Activated T-helper 9 cell treated with anti-CD3 and anti-CD28 coated beads, Interleukin-2, amount 50 U/mL, for 16 hours (primary cell): ENCODE measurements around the gene MS4A18.
"Not testable (repeated sequence)": the region's sequence is repeated elsewhere in the genome, so short reads cannot be mapped to it uniquely, and the experiment has no call there.

Experiments
- DNase-seq: peaks from one replicate; pipeline ENCODE4 v3.0.0-alpha.2; 2020; ENCODE audit warnings: low read depth

Gene MS4A18

DNA sequence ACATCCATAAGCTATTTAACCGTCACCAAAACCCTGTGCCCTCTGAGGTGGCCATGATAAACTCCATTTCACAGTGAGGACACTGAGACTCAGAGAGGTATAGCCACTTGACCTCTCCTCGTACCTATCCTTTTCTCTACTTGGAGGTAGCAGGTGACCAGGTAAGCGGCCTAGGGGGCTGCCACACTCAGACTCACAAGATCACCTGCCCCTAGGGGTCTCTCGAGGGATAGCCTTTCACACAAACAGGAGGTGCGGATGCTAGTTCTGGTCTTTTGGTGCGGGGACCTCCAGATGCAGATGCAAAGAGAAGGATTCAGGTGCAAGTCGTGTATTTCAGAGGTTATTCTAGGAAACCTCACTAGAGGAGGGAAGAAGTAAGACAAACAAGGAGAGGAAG, 14.6 kb downstream of the MS4A18 start:
- no peak for DNase-seq

DNA sequence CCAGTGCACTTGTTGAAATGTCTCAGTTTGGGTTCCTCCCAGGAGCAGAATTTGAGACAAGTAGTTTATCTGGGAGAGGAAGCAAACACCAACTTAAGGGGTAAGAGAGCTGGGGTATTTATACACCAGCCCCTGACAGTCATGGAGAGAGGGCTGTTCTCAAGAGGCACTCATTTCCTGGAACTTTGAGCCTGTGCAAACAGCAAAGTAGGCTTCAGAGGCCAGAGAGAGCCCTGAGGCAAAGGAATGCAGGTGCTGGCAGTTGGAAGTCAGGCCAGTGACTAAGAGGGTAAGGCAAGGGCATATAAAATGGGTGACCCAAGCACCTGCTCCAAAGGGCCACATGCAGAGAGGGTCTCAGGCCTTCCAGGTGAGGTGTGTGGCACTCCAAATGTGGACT, 16.1 kb downstream of the MS4A18 start:
- no peak for DNase-seq

DNA sequence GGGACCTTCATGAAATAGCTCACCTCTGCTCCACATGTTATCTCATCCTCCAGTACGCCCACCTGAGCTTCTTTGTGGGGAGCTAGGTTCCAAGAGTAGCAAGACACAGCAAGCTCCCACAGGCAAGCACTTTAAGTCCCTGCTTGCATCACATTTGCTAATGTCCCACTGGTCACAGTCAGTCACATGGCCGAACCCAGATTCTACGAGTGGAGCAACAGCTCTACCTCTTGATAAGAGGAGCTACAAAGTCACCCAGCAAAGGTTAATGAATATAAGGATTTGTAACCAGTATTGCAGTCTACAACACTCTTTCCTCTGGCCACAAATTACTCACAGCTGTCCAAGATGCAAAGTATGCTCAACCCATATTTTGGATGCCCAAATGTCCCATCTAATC, 16.9 kb downstream of the MS4A18 start:
- no peak for DNase-seq

DNA sequence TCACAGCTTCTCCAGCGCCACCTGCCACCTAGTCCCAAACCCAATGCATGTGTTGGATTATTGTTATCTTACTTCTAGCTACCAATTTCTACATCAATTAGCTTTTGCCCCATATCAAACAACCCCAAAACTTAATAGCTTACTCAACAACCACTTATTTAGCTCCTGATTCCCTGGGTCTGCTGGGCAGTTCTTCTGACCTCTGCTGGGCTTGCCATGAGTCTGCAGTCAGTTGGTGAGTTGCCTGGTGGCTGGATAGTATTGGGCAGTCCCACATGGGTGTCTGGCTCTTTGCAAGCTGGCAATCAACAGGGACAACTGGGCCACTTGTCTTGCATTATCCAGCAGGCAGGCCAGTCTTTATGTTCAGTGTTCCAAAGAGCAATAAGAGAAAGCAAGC, 18.5 kb downstream of the MS4A18 start:
- DNase-seq, result no peak

DNA sequence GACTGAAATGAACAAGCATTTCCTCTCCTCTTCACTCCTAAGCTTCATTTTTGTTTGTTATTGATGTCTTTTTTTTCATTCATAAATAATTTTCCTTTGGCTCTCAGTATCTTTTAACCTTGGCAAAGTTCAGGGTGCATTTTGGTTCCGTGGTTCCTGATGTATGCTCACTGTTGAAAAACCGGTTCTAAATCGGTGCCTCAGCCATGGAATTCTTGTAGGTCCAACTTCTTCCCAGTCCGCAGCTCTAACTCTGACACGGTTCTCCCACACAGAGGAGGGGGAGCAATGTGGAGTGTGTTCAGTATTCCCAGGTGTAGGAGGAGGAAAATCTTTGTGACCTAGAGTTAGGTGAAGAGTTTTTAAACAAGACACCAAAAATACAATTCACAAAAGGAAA, 19.6 kb downstream of the MS4A18 start:
- DNase-seq, result no peak

DNA sequence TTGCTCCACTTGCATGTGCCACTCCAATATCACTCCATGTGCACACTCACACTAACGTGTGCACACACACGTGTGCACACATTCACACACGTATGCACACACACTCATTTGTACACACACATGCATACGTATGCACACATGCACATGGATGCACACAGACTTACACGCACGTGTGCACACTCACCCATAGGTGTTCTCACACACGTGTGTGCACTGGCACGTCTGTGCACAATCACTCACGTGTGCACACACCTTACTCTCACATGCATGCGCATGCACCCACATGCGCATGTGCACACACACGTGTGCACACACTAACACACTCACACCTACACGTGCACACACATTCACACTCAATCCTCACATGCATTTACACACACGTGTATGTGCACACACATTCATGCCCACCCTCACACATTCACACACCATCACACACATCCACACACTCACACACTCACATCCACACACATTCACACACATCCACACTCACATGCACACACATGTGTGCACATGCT, 22.9 kb downstream of the MS4A18 start:
- no peak for DNase-seq

DNA sequence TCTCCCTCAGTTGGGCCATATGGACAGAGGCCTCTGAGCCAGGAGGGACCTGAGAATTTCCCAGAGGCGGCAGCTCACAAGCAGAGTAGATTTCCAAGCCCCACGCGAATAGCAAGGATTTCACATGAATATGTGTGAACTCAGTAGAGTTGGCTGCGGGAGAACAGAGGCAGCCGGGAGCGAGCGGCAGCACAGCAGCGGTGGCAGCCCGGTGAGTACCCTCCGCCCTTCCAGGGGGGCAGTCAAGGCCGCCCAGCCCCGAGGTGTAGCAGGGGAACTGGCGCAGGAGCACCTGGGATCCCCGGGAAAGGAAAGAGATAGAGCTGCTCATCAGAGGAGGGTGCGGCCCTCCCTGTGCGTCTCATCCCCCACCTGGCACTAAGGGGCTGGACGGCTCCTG, 23.7 kb downstream of the MS4A18 start:
- no peak for DNase-seq

DNA sequence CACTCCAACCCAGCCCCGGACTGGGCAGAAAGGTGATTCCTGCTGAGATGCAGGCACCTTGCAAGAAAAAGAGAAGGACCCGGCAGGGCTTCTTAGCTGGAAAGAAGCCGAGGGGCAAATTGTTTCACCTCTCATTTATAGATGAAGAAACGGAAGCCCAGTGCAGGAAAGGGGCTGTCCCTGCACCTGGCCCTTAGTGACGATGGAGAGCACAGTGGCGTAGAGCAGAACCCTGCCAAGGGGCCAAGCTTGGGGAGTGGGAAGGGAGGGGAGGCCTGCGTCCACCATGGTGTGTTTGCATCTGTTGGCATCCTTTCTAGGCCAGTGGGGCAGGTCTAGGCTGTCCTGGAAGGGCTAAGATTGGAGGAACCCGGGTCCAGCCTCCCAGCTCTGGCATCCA, 24.3 kb downstream of the MS4A18 start:
- no peak for DNase-seq

DNA sequence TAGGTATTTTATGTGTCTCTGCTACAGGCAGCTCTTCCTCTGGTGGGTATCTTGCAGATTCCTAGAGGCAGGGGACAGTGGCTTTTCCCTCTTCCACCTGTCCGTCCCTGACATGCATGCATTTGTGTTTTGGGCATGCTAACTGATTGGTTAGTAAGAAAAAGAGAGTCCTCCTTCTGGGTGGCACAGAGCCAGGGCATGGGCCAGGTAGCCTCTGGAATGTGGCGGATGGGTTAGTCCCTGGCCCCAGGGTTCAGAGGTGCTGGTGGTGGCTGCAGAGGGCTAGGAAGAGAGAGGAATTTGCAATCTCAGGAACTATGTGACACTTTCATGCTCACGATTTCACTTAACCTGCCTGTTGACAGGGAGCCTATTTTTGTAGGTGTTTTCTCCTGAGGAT, 26.4 kb downstream of the MS4A18 start:
- DNase-seq, result no peak

DNA sequence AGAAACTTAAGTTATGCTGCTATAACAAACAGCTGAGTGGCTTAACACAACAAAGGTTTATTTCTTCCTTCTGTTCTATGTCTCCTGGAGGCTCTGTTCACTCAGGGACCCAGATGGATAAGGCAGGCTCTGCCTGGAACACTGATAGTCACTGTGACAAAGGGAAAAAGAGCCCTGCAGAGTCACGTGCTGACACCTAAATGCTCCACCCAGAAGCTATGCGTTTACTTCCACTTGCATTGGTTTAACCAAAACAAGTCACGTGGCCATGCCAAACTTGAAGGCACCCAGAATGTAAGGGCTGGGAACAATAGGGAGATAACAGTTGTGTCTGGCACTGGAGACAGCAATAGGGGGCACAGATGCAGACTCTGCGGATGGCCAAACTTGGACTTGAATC, 28.8 kb downstream of the MS4A18 start:
- DNase-seq, result no peak

DNA sequence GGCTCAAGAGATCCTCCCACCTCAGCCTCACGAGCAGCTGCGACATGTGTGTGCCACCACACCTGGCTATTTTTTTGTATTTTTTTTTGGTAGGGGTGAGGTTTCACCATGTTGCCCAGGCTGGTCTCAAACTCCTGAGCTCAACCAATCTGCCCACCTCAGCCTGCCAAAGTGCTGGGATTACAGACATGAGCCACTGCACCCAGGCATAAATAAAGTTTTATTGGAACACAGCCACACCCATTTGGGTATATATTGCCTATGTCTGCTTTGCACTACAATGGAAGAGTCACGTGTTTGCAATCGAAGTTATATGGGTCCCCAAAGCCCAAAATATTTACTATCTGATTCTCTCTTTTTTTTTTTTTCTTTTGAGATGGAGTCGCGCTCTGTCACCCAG, 30.4 kb downstream of the MS4A18 start:
- no peak for DNase-seq

DNA sequence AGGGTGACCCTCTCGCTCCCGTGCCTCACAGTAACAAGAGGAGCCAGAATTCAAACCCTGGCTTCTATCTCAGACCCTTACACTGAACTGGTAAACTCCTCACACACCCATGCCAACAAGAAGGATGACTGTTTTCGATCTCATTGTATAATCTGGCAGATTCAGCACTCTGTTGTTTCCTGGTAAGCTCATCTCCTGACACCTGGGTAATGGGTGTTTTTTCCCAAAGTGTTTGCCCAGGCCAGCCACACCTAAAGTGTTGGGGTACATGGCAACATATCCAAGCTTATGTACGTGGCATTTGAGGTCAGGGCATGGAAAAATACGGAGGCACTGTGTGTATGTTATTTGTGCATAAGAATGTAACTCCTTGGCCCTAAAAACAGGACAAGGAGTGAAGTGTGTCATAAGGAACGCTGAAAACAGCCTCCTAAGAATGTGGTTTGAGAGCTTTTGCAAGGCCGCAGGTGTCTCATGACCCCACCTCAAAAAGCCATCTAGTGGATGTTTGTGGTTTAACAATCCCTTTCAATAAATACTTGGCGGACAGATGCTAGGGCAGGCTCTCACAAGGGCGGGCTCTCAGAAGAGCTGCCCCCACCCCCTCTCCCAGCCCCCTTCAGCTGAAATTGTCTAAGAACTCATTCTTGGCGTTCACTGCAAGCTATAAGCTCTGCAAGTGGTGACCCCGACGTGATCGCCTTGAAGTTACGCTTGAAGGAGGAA, 31.9 kb downstream of the MS4A18 start, which contains the start of gene MS4A15:
MS4A15 (plus strand) TSS at position 561 of the 726 bp plus-strand sequence. CDS start 6,867 bp downstream, outside the sequence.
- DNase-seq, result no peak

DNA sequence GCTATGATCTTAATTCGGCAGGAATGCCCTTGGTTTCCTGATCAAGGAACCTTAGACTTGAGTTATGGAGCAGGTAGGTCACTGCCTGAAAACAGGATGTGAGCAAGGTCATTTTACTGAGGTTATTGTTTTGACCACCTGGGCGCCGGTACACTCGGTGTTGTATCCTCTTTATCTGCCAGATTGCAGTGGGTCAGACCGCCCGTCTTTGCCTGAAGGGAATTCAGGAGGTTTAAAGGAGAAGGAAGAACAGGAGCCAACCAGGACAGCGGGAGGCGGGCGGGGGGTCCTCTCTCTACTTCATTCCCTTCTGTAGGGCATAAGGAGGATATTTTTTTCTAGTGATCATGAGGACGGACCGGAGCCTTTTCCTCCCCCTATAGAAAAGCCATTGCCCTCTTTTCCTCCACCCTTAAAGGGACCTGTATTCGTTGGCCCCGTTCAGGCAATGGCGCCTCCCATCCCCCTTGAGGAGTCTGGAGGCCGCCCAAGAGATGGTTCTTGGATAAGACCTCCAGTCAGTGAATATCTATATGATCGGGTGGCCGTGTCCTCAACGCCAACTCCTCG, 32.8 kb downstream of the MS4A18 start:
- DNase-seq, result no peak

DNA sequence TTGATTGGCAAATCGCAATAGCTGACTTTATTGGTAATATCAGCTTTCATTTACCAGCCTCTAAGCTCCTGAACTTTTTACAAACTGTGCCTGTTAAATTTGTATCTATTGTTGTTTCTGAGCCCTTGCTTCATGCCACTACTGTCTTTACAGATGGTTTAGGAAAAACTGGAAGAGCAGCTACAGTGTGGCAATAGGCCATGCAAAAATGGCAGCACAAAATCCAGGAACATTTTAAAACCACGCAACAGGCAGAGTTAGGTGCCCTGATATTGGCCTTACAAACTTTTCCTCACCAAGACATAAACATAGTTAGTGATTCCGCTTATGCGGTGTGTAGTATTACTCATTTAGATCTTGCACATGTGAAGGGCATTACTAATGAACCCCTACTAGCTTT, 34.2 kb downstream of the MS4A18 start:
- not testable (repeated sequence) for DNase-seq

DNA sequence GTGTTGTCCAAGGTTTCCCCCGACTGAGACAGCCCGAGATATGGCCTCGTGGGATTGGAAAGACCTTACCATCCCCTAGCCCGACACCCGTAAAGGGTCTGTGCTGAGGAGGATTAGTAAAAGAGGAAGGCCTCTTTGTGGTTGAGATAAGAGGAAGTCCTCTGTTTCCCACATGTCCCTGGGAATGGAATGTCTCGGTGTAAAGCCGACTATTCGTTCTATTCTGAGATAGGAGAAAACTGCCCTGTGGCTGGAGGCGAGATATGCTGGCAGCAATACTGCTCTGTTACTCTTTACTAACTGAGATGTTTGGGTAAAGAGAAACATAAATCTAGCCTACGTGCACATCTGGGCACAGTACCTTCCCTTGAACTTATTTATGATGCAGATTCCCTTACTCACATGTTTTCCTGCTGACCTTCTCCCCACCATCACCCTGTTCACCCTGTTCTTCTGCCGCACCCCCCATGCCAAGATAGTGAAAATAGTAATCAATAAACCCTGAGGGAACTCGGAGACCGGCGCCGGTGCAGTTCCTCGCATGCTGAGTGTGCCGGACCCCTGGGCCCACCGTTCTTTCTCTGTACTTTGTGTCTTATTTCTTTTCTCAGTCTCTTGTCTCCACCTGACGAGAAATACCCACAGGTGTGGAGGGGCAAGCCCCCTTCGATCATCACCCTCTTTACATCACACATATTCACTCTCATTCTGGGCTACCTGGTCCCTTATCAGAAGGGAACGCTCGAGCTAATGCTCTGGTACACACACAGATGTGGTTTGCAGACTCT, 35.1 kb downstream of the MS4A18 start:
- DNase-seq, result not testable (repeated sequence)

DNA sequence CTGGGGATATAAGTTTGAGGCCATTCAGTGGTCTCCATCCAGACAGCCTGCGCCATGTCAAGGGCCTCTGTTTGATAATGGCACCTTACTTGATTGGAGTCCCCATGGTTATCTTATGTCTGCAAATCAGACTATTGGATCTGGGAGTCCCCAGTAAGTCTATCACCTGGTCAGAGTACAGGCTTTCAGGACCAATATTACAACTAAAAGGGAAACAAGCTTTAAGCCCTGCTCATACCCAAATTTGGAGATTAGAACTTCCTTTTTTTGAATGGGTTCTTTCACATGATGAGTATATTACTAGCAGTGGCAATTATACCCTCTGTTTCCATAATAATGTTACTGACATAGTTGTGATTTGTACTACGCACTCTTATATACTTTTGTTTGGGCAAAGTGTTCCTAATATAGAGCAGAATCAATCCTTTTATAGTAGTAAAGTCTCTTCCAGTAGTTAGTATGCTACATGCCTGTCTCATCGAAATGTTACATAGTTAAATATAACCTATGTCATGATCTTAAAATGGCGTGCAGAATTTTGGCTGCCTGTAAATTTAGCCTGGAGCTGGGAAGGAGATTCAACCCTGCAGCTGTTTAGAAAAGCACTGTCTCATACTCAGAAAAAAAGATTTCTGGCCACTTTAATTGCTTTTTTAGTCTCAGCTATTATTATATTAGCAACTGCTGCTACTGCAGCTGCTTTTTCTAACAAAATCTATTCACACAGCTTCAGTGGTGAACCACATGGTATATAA, 37.1 kb downstream of the MS4A18 start:
- DNase-seq, result no peak

DNA sequence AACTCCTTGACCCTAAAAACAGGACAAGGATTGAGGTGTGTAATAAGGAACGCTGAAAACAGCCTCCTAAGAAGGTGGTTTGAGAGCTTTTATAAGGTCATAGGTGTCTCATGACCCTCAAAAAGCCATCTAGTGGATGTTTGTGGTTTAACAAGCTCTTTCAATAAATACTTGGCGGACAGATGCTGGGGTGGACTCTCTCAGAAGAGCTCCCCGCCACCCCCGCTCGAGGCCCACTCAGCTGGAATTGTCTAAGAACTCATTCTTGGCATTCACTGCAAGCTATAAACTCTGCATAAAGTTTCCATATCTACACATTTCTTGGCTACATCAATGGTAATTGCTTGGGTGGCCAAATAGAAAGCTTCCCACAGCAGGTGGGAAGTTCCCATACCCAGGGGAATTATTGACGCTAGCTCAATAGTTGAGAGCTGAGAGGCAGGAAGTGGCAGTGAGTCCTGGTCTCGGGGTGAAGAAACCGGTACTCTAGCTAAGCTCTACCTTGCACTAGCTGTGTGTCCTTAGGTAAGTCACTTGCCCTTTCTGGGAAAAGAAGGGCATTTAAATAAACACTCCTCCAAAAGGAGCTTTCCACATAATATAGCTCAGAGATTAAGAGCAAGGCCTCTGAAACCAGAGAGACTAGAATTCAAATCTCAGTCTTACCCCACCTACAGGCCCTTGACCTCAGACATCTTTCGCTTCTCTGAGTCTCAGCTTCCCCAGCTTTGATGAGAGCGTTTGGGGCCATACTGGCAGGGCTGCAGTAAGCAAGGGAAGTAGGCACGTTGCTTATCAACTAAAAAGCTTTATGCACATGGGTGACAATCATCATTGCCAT, 38.6 kb downstream of the MS4A18 start:
- DNase-seq, result no peak

DNA sequence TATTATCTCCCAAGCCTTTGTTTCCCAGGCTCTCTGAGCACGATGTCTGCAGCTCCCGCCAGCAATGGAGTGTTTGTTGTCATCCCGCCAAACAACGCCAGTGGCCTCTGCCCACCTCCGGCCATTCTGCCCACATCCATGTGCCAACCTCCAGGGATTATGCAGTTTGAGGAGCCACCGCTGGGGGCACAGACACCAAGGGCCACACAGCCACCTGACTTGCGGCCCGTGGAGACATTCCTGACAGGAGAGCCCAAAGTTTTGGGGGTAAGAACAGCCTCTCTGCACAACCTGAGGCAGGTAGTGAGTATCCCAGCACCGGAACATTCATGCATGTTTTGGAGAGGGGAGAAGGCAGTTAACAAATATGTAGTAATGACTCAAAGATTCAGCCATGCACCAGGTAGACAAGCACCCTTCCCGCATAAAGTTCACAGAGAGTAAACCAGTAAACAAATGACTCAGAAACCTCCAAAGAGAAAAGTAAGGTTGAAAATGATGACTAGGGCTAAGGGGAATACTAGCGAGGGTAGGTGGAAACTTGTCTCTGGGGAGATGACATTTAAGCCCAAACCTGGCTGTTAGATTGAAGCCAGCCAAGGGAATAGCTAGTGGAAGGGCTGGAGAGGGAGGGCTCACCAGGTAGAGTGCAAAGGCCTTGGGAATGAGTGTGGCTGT, 39.3 kb downstream of the MS4A18 start:
- no peak for DNase-seq

DNA sequence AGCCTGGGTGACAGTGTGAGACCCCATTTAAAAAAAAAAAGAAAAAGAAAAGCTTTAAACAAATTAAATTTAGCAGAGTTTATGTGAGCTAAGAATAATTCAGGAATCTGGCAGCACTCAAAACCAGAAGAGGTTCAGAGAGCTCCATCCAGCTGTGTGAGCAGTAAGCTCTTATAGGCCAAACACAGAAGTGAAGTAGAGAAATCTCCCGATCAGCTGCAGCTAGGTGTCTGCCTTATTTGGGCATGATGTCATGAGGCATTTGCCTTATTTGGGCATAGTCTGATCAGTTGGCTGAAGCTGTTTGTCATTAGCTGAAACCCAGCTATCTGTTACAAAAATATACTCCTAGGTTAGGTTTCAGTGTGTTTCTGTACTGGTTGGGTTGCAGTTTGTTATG, 40.4 kb downstream of the MS4A18 start:
- DNase-seq, result no peak

DNA sequence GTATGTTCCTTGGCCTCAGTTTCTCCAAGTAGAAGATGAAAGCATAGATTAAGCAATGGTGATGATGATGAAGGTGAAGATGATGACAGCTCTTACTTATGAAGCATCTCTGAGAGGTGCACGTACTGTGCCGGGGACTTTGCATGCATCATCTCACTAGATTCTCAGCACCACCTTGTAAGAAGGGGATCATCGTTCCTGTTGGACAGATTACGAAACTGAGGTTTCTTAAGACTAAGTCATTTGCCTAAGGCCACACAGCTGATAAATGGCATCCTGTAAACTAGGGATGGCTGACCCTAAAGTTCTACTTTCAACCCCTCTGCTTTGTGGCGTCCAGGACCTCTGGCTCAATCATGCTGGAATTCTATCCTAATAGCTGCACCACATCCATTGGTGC, 40.8 kb downstream of the MS4A18 start:
- no peak for DNase-seq

DNA sequence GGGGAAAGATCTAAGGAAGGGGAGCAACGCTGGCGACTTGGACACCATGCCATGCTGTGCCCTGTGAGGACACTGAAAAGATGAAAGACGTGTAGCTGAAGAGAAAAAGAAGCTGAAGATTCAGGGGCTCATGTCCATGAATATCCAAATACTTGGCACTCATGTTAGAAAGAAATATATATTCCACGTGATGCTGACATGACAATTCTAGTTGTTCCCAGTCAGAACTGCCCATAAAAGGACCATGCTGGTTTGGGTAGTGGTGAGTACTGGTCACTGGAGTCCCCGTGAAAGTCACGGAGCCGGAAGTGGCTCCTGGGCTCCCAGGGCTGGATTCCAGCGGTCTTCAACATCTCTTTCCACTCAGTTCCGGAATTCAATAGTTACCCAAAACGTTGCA, 42.0 kb downstream of the MS4A18 start:
- no peak for DNase-seq
